Fibroblast of upper back skin (primary cell): Measurements from ENCODE around the gene AFF1.

Experiments
- DNase-seq: peaks from one replicate; pipeline ENCODE4 v3.0.0-alpha.2; 2013

The AFF1 gene

GRCh38 chr4:86934771-86935565 lies at the start of gene AFF1:
AFF1 (plus strand) TSS chr4:86935011; CDS start chr4:86948534, 13,523 bp downstream.
- DNase-seq = peak; percentile 85

- no peak for DNase-seq
These were observed 44.0 kb upstream of the AFF1 start for GRCh38 chr4:86890790-86891189.

- DNase-seq = peak; percentile 36
These were observed 42.8 kb upstream of the AFF1 start, which contains the start of gene C4orf36 for GRCh38 chr4:86891762-86892635. C4orf36 (minus strand) TSS chr4:86892422; CDS start chr4:86891520, 902 bp downstream.

GRCh38 chr4:86892636-86892960 lies 42.2 kb upstream of the AFF1 start:
- DNase-seq = no peak

- DNase-seq = no peak
These were observed 41.7 kb upstream of the AFF1 start for GRCh38 chr4:86893136-86893535.

- peak; percentile 37 for DNase-seq
These were observed 40.4 kb upstream of the AFF1 start for GRCh38 chr4:86894455-86894854.

GRCh38 chr4:86895692-86896488 lies 38.9 kb upstream of the AFF1 start:
- peak; percentile 77 for DNase-seq

- DNase-seq = peak; percentile 51
These were observed 38.2 kb upstream of the AFF1 start for GRCh38 chr4:86896596-86896995.

GRCh38 chr4:86898562-86898961 lies 36.2 kb upstream of the AFF1 start:
- DNase-seq = no peak

- no peak for DNase-seq
These were observed 32.9 kb upstream of the AFF1 start for GRCh38 chr4:86901864-86902263.

GRCh38 chr4:86908251-86908657 lies 26.6 kb upstream of the AFF1 start:
- no peak for DNase-seq

- DNase-seq = no peak
These were observed 25.1 kb upstream of the AFF1 start for GRCh38 chr4:86909546-86910295.

- no peak for DNase-seq
These were observed 24.4 kb upstream of the AFF1 start for GRCh38 chr4:86910369-86910768.

GRCh38 chr4:86910820-86911684 lies 23.8 kb upstream of the AFF1 start:
- no peak for DNase-seq

GRCh38 chr4:86916392-86916791 lies 18.4 kb upstream of the AFF1 start:
- DNase-seq = no peak

- no peak for DNase-seq
These were observed 17.4 kb upstream of the AFF1 start for GRCh38 chr4:86917212-86918039.

- DNase-seq = peak; percentile 69
These were observed 16.2 kb upstream of the AFF1 start for GRCh38 chr4:86918539-86919072.

- no peak for DNase-seq
These were observed 15.1 kb upstream of the AFF1 start for GRCh38 chr4:86919561-86920223.

GRCh38 chr4:86921608-86922252 lies 13.1 kb upstream of the AFF1 start:
- DNase-seq = no peak
